Umbilical cord (tissue), 2 donors: ENCODE measurements around the gene OOEP. TPM values are rescaled to one million over a fixed set of nuclear protein-coding genes. Genes with fewer than 3 reads are reported as not detected.
"Not testable (repeated sequence)": the region's sequence is repeated elsewhere in the genome, so short reads cannot be mapped to it uniquely, and the experiment has no call there.

Source experiments
- DNase-seq: peaks from one replicate; pipeline ENCODE4 v3.0.0-alpha.2; 2015; ENCODE audit warnings: low spot score
- total RNA-seq: library from RNA; depleted of rRNA; stranded (reverse); fragments of >200 nt; gene quantifications from one replicate; pipeline ENCODE4 v1.2.3, GENCODE V29; 2014; ENCODE audit warnings: low replicate concordance; ENCODE audit not compliant: insufficient read depth

OOEP gene
- not detected for total RNA-seq

GRCh38 chr6:73369563-73369962, at the start of gene OOEP:
OOEP (minus strand) TSS chr6:73369897; CDS start chr6:73369792, 105 bp downstream.
- DNase-seq = no peak

GRCh38 chr6:73418081-73418741, 48.5 kb upstream of the OOEP start:
- peak; percentile 48 for DNase-seq

- no peak for DNase-seq
These were observed 43.4 kb upstream of the OOEP start for GRCh38 chr6:73413102-73413501.

- no peak for DNase-seq
These were observed 39.7 kb upstream of the OOEP start for GRCh38 chr6:73409395-73409794.

GRCh38 chr6:73400656-73401055, 31.0 kb upstream of the OOEP start:
- no peak for DNase-seq

- no peak for DNase-seq
These were observed 26.2 kb upstream of the OOEP start for GRCh38 chr6:73395875-73396274.

GRCh38 chr6:73394577-73395354, 25.1 kb upstream of the OOEP start, which contains the start of gene DDX43:
DDX43 (plus strand) TSS chr6:73394828; CDS start chr6:73394906, 78 bp downstream.
- peak; percentile 36 for DNase-seq

- DNase-seq = no peak
These were observed 23.6 kb upstream of the OOEP start for GRCh38 chr6:73393278-73393677.

GRCh38 chr6:73392188-73392587, 22.5 kb upstream of the OOEP start:
- DNase-seq = not testable (repeated sequence)

- no peak for DNase-seq
These were observed 22.0 kb upstream of the OOEP start for GRCh38 chr6:73391675-73392074.

GRCh38 chr6:73389854-73390253, 20.2 kb upstream of the OOEP start:
- no peak for DNase-seq

- peak; percentile 63 for DNase-seq
These were observed 19.3 kb upstream of the OOEP start for GRCh38 chr6:73388800-73389512.

GRCh38 chr6:73388433-73388799, 18.7 kb upstream of the OOEP start:
- no peak for DNase-seq

GRCh38 chr6:73382462-73383113, 12.9 kb upstream of the OOEP start:
- DNase-seq = no peak

- DNase-seq = not testable (repeated sequence)
These were observed 11.8 kb upstream of the OOEP start for GRCh38 chr6:73381531-73381930.

GRCh38 chr6:73377225-73377624, 7.5 kb upstream of the OOEP start:
- DNase-seq = no peak

GRCh38 chr6:73375216-73375615, 5.5 kb upstream of the OOEP start:
- DNase-seq = no peak

GRCh38 chr6:73372516-73372915, 2.8 kb upstream of the OOEP start:
- no peak for DNase-seq

- no peak for DNase-seq
These were observed 2.3 kb upstream of the OOEP start for GRCh38 chr6:73371984-73372383.

GRCh38 chr6:73369157-73369556, 540 bp downstream of the OOEP start:
- DNase-seq = no peak

- DNase-seq = no peak
These were observed 1.0 kb downstream of the OOEP start for GRCh38 chr6:73368675-73369074.
